Natural killer cell (primary cell): ENCODE results near the gene KRT222. TPM values are rescaled to one million over a fixed set of nuclear protein-coding genes. Genes with fewer than 3 reads are reported as not detected.
A peak's percentile ranks its signal among the peaks of the same experiment; 100 is the strongest.

Source experiments
- ATAC-seq, 3 donors: fragments of 150-1000 bp in 2 of 3; fragments of 200-7000 bp in 1 of 3; cut with Tn5 transposase; 1 replicate in 1 of 3; 2 replicates in 2 of 3; pipeline ENCODE4 v1.10.0; 2021; ENCODE audit warnings: mild to moderate bottlenecking in 2 of 3, moderate library complexity in 2 of 3
- DNase-seq, 2 donors: peaks; one replicate each; pipeline versions ENCODE4 v3.0.0 to v3.0.0-alpha.2; 2013 to 2021; ENCODE audit warnings: mixed read lengths in 1 of 2
- H3K27ac ChIP-seq: one replicate; pipeline ENCODE4 v1.5.1; 2013; ENCODE audit warnings: mild to moderate bottlenecking, low read length
- H3K27me3 ChIP-seq: one replicate; pipeline ENCODE4 v1.6.1; 2013; ENCODE audit warnings: low read length; ENCODE audit not compliant: control insufficient read depth, insufficient read depth
- H3K36me3 ChIP-seq: one replicate; pipeline ENCODE4 v1.6.1; 2013; ENCODE audit warnings: low read length; ENCODE audit not compliant: control insufficient read depth, insufficient read depth
- H3K4me1 ChIP-seq: one replicate; pipeline ENCODE4 v1.6.1; 2013; ENCODE audit warnings: low read length; ENCODE audit not compliant: control insufficient read depth, insufficient read depth
- H3K4me3 ChIP-seq: one replicate; pipeline ENCODE4 v1.5.1; 2013; ENCODE audit warnings: low read length
- H3K9me3 ChIP-seq: one replicate; pipeline ENCODE4 v1.6.1; 2013; ENCODE audit warnings: low read length; ENCODE audit not compliant: control insufficient read depth, insufficient read depth
- H3K27ac Mint-ChIP-seq, 2 donors: one replicate each; pipeline ENCODE4 v1.8.0; 2022; ENCODE audit warnings: mild to moderate bottlenecking in 2 of 2, mixed read lengths in 2 of 2, moderate library complexity in 1 of 2
- H3K27me3 Mint-ChIP-seq, 2 donors: one replicate each; pipeline ENCODE4 v1.8.0; 2022; ENCODE audit warnings: low read depth in 2 of 2, mixed read lengths in 2 of 2
- H3K36me3 Mint-ChIP-seq: one replicate; pipeline ENCODE4 v1.8.0; 2022; ENCODE audit warnings: mixed read lengths
- H3K4me1 Mint-ChIP-seq, 2 donors: one replicate each; pipeline ENCODE4 v1.8.0; 2022; ENCODE audit warnings: mixed read lengths in 2 of 2
- H3K4me3 Mint-ChIP-seq: one replicate; pipeline ENCODE4 v1.8.0; 2022; ENCODE audit warnings: mild to moderate bottlenecking, moderate library complexity, mixed read lengths
- H3K9me3 Mint-ChIP-seq, 2 donors: one replicate each; pipeline ENCODE4 v1.8.0; 2022; ENCODE audit warnings: mixed read lengths in 2 of 2
- CTCF ChIP-seq: fragments of 200-600 bp; IDR thresholded peaks from one replicate; pipeline ENCODE4 v1.8.0; 2022; ENCODE audit warnings: antibody characterized with exemption
- WGBS: methylation state at CpG from one replicate; pipeline ENCODE4 v1.1.7; 2013; ENCODE audit warnings: missing lambda C conversion rate; ENCODE audit not compliant: insufficient coverage; 5-methylcytosine and 5-hydroxymethylcytosine counted together
- intact Hi-C: fragments of 100-400 bp; cut with micrococcal nuclease; formaldehyde crosslinking; loops from one replicate; pipeline ENCODE4 v1.14.2; 2022
- total RNA-seq, 4 donors: library from RNA; stranded (reverse); fragments of 120-200 nt in 1 of 4; gene quantifications; one replicate each; pipeline versions ENCODE4 v1.2.3 to v1.2.4, GENCODE V29; 2013 to 2022

KRT222 gene
- total RNA-seq, 3 donors from 2014 or later (not counting 1 experiment from before 2014, with no cell fraction given): not detected

DNA sequence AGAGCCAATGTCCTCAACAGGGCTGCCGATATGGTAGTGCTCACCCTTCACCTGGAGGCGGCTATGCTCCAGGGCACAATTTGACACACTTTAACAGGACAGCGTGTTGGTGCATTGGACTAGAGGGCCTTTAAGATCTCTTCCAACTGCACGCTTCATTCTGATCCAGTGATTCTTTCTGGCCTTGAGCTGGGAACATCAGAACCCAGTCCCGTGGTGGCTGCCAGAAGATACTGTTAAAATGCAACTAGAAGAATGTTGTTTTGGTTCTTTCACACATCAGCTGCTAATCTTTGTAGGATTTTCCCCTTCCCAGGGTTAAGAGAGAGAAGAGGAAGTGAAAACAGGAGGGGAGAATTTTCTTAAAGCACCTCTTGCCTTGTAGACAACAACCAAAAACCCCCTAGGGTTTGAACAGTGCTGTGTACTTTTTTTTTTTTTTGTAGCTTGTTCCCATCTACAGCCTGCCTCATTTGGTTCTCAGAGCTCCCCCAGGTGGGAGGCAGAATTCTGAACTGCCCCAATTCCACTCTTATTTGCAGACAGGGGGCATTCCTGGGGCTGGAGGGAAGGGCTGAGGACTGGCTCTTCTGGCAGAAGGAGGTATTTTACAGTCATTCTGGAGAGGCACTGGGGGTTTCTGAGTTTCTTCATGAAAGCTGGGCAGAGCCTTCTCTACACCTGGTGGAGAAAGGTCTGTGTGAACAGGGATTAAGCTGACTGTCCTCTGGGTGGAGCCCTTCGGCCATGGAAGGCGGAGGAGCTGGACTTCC is 49.7 kb downstream of the KRT222 start:
- 65% methylated on average over 7 of the region's 7 CpGs for WGBS
- Mint-ChIP-seq H3K4me1 (peaks cover 11% of the 10 kb centered on the region in 2 donors), H3K36me3 (no peaks in the 10 kb centered on the region), H3K9me3 (no peaks in the 10 kb centered on the region), H3K27me3 (peaks cover 0 to 13% of the 10 kb centered on the region in 2 donors), H3K27ac (peak overlapping the region in 1 of 2 donors; percentile 15), H3K4me3 (no peak overlapping the region)
- Histone ChIP-seq H3K4me3 (no peak overlapping the region), H3K9me3 (no peaks in the 10 kb centered on the region), H3K27ac (peak overlapping the region; percentile 55), H3K27me3 (no peaks in the 10 kb centered on the region), H3K4me1 (peaks cover 47% of the 10 kb centered on the region), H3K36me3 (no peaks in the 10 kb centered on the region)
- TF ChIP-seq CTCF: no peak
- intact Hi-C loops: no loop called here
- peak in 1 of 2 donors; percentile 84 for DNase-seq
- ATAC-seq: peak in 2 of 3 donors; percentile 17 to 47

DNA sequence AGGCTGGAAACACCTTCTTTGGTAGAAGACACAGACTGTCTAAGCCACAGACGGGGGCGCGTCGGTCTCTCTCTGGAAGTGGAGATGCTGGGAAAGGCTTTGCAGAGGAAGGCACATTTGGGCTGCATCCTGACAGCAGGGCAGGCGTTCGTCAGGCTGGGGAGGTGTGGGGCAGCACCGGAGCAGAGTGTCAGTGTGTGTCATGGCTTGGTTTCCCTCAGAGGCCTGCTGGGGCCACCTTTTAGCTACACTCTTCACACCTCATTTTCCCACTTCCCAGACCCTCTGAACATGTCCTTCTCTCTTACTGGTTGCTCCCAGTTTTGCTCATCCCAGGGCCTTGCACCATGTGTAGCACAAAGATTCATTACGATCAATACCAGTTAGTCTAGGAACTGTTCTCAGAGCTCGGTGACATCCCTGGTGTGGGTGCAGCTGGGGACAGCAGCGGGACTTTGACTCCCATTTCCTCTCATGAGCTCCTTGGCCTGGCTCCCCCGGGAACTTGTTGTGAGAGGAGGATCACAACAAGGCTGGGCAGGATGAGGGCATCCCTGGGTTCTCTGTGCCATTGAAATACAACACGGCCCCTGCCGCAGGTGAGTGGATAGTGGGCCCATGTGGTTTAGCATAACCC is 50.4 kb downstream of the KRT222 start:
- intact Hi-C loops: no loop called here
- peaks cover 8 to 10% of the 10 kb centered on the region in 2 donors for H3K4me1 Mint-ChIP-seq
- no peaks in the 10 kb centered on the region for H3K9me3 Mint-ChIP-seq
- H3K27me3 ChIP-seq: no peaks in the 10 kb centered on the region
- H3K36me3 ChIP-seq: no peaks in the 10 kb centered on the region
- WGBS: 74% methylated on average over 13 of the region's 13 CpGs
- H3K9me3 ChIP-seq: no peaks in the 10 kb centered on the region
- no peak overlapping the region for H3K4me3 Mint-ChIP-seq
- no peak overlapping the region for H3K4me3 ChIP-seq
- ATAC-seq (no peak), DNase-seq (no peak)
- H3K27me3 Mint-ChIP-seq: peaks cover 0 to 9% of the 10 kb centered on the region in 2 donors
- TF ChIP-seq CTCF: no peak
- H3K4me1 ChIP-seq: peaks cover 40% of the 10 kb centered on the region
- peak overlapping the region; percentile 55 for H3K27ac ChIP-seq
- H3K27ac Mint-ChIP-seq: peak overlapping the region in 1 of 2 donors; percentile 15
- no peaks in the 10 kb centered on the region for H3K36me3 Mint-ChIP-seq

DNA sequence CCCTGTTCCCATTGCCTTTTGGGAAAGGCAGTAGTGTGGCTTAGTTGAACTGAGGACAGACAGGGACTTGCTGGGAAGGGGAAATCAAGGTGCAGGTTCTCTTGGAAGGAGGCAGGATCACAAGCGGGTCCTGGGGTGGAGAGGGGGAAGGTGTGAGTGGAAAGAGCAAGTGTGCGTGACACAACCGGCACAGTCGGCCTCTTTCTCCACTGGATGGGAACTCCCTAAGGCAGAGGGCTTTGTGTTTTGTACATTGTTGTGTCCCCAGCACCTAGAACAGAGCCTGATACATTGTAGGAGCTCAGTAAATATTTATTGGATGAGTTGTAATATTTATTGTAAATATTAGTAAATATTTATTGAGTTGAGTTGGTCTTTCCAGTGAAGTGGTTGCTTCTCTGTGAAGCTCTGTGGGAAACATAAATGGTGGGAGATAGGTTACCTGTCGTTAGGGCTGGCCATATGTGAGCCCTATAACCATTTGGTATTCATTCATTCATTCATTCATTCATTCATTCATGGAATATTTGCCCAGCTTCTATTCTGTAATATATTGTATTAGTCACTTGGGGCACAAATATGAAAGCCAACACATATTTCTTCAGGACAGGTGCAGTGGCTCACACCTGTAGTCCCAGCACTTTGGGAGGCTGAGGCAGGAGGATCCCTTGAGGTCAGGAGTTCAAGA is 51.4 kb downstream of the KRT222 start:
- no peaks in the 10 kb centered on the region for H3K36me3 Mint-ChIP-seq
- H3K27ac Mint-ChIP-seq: peak overlapping the region in 1 of 2 donors; percentile 40
- peak overlapping the region; percentile 53 for H3K27ac ChIP-seq
- DNase-seq (peak in 1 of 2 donors; percentile 40), ATAC-seq (no peak)
- no peaks in the 10 kb centered on the region for H3K9me3 Mint-ChIP-seq
- no peaks in the 10 kb centered on the region for H3K27me3 ChIP-seq
- intact Hi-C loops: no loop called here
- peaks cover 18 to 20% of the 10 kb centered on the region in 2 donors for H3K4me1 Mint-ChIP-seq
- no peak overlapping the region for H3K4me3 Mint-ChIP-seq
- H3K4me3 ChIP-seq: no peak overlapping the region
- peaks cover 0 to 7% of the 10 kb centered on the region in 2 donors for H3K27me3 Mint-ChIP-seq
- no peaks in the 10 kb centered on the region for H3K36me3 ChIP-seq
- no peak for TF ChIP-seq CTCF
- peaks cover 43% of the 10 kb centered on the region for H3K4me1 ChIP-seq
- WGBS: 92% methylated on average over 4 of the region's 5 CpGs
- no peaks in the 10 kb centered on the region for H3K9me3 ChIP-seq
